Measurements from ENCODE around the gene USP6NL.

Gene USP6NL

DNA sequence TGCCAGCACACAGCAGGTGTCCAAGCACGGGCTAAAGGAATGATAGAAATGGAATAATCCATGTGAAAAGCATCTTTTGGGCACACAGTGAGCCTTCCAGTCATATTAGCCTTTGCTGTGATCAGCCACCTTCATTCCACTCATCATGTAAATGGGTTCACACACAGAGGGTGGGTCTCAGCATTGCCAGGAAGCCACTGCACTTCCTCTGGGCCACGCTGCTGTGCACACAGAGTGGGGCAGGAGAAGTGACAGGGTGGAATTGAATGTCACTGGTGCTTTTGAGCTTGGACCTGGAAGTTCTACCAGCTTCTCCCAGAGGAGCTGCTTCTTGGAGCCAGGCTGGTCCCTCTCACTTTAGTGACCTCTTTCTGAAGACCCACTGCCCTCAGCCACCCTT is 203.5 kb downstream of the USP6NL start:
- DNase-seq, result no peak

GRCh38 chr10:11406746-11407145 is 204.7 kb downstream of the USP6NL start:
- DNase-seq, result no peak

DNA sequence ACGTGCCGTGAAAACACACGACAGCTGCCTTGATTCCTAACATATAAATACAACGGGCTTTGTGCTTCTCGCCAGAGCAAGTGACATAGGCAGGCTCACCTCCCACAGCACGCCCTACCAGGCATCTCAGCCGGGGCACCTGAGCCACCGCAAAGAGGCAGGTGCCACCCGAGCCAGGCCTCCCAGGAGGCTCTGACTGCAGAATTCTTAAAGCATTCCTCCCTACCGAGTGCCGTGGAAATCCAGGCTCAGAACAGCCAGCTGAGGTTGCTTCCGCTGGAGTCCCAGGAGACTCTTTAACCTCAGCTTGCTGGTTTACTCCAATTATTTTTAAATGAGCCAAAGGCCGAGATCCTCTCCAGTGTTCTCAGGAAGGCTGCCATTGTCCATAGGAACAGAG is 206.5 kb downstream of the USP6NL start:
- DNase-seq, result no peak

Measured in fibroblast of skin of back (primary cell).